Heart right ventricle (tissue), 16 donors: ENCODE data around the gene GLCE. TPM values are rescaled to one million over a fixed set of nuclear protein-coding genes. Genes with fewer than 3 reads are reported as not detected.
A peak's percentile ranks its signal among the peaks of the same experiment; 100 is the strongest.

ENCODE experiments used
- ATAC-seq, 8 donors: fragments of 200-7000 bp; cut with Tn5 transposase; one replicate each; pipeline ENCODE4 v1.9.1; 2020; ENCODE audit warnings: mild to moderate bottlenecking in 8 of 8, moderate library complexity in 8 of 8, moderate number of reproducible peaks in 1 of 8
- DNase-seq, 2 donors: peaks; one replicate each; pipeline ENCODE4 v3.0.0-alpha.2; 2020
- H3K27ac ChIP-seq, 10 donors: fragments of 200-600 bp; sonication (generic) in 2 of 10; one replicate each; pipeline versions ENCODE4 v1.5.0 to v1.8.0; 2020 to 2022; ENCODE audit warnings: mild to moderate bottlenecking in 3 of 10
- H3K27me3 ChIP-seq, 7 donors: fragments of 200-600 bp; one replicate each; pipeline ENCODE4 v1.8.0; 2021 to 2022; ENCODE audit warnings: mild to moderate bottlenecking in 2 of 7
- H3K36me3 ChIP-seq, 9 donors: fragments of 200-600 bp; sonication (generic) in 1 of 9; one replicate each; pipeline versions ENCODE4 v1.5.0 to v1.8.0; 2020 to 2022; ENCODE audit warnings: mild to moderate bottlenecking in 2 of 9
- H3K4me1 ChIP-seq, 9 donors: fragments of 200-600 bp; sonication (generic) in 1 of 9; one replicate each; pipeline versions ENCODE4 v1.5.0 to v1.8.0; 2020 to 2022; ENCODE audit warnings: mild to moderate bottlenecking in 4 of 9
- H3K4me3 ChIP-seq, 10 donors: fragments of 200-600 bp; sonication (generic) in 2 of 10; one replicate each; pipeline versions ENCODE4 v1.5.0 to v1.8.0; 2020 to 2022; ENCODE audit warnings: mild to moderate bottlenecking in 7 of 10, moderate library complexity in 2 of 10
- H3K9me3 ChIP-seq, 11 donors: fragments of 200-600 bp in 10 of 11; sonication (generic) in 2 of 11; one replicate each; pipeline versions ENCODE4 v1.5.0 to v1.8.0; 2013 to 2022; ENCODE audit warnings: mild to moderate bottlenecking in 2 of 11, control low read depth in 1 of 11, moderate library complexity in 1 of 11
- CTCF ChIP-seq, 9 donors: fragments of 200-600 bp; sonication (generic) in 2 of 9; IDR thresholded peaks; one replicate each; pipeline versions ENCODE4 v1.5.0 to v1.8.0; 2021 to 2022; ENCODE audit warnings: antibody characterized with exemption in 9 of 9, mild to moderate bottlenecking in 5 of 9, moderate library complexity in 1 of 9
- WGBS, 2 donors: extraction: QIAGEN DNeasy Blood & Tissue Kit; methylation state at CpG; one replicate each; pipeline ENCODE4 v1.1.7; 2013; ENCODE audit warnings: inconsistent platforms in 1 of 2; 5-methylcytosine and 5-hydroxymethylcytosine counted together
- intact Hi-C, 10 donors: fragments of 100-400 bp; cut with DNase I; formaldehyde crosslinking; loops; one replicate each; pipeline versions ENCODE4 v1.11.1 to v1.14.2; 2022
- polyA plus RNA-seq, 2 donors: library from polyadenylated mRNA; stranded (reverse); fragments of 200-250 nt; gene quantifications; one replicate each; pipeline ENCODE4 v1.2.3, GENCODE V29; 2013
- total RNA-seq, 10 donors: library from RNA; stranded (reverse); fragmentation: NEBNext Ultra II Directional in 3 of 10; extraction: Animal tissue kit (Norgen Biotek cat#: 25700) in 3 of 10; gene quantifications; one replicate each; pipeline versions ENCODE4 v1.2.1 to v1.2.4, GENCODE V29; 2021 to 2023
- donor health status: Arrhythmogenic right ventricular cardiomyopathy.
- donor health status: ischemic (EF 13 %, LVEDD 7.1; RV severe dilation, severe dysfunction).
- donor health status: healthy with polysubstance abuse.
- donor health status: DM: no; HTN: yes; CAD: no.
- donor health status: DM: no; HTN: no; CAD: no.
- donor health status: ischemic (EF 25% LVEDD 6.9; RV normal size, moderate dysfunction).
- donor health status: ischemic (EF 25% LVEDD 5.7; RV mildly dilated, moderate dysfunction).
- donor health status: healthy.
- donor health status: DM: yes; HTN: yes; CAD: no.
- donor health status: Ischemic cardiomyopathy.
- donor health status: ischemic (EF 35%, LVEDD 5.7; RV mildly dilated, moderate dysfunction).
- donor health status: nonischemic (EF 11% LVEDD 7.7; RV severe dilation, severe dysfunction).
- donor health status: DM: yes; HTN: yes; CAD: no.
- donor health status: PGD.
- donor health status: ischemic (EF 29% LVEDD 5.4; RV normal size, mild dysfunction).
- donor health status: nonischemic (EF 23%, LVEDD 6.1; RV moderate dilation, normal function).

The GLCE gene
- total and polyA plus RNA-seq, 12 donors: 5.4 to 13.3 (median 7.5) TPM

GRCh38 chr15:69224383-69224782 lies 63.9 kb downstream of the GLCE start:
- 29 to 38% methylated on average over 2 of the region's 2 CpGs for WGBS, 2 donors
- Histone ChIP-seq H3K36me3 (peaks cover 0 to 11% (median 3%) of the 10 kb centered on the region in 9 donors), H3K4me3 (no peak overlapping the region), H3K4me1 (peaks cover 0 to 19% (median 0%) of the 10 kb centered on the region in 9 donors), H3K27ac (no peak overlapping the region), H3K27me3 (no peaks in the 10 kb centered on the region), H3K9me3 (peaks cover 0 to 22% (median 2%) of the 10 kb centered on the region in 11 donors)
- intact Hi-C loops: loop anchor here in 6 of 10 donors (2.0 to 10.0 kb wide), 7 partner anchors 60 to 167 kb away; partner anchors contain the start of gene GLCE (in 2 of the 6)
- DNase-seq (no peak), ATAC-seq (peak in 4 of 8 donors; percentile 20 to 79 (median 33))
- TF ChIP-seq CTCF (IDR thresholded peaks at IDR 0.05): no peak

GRCh38 chr15:69225355-69226022 lies 65.1 kb downstream of the GLCE start:
- intact Hi-C loops: loop anchor here in 9 of 10 donors (1.0 to 10.0 kb wide), 11 partner anchors 61 to 168 kb away; partner anchors contain the start of gene GLCE (in 3 of the 9)
- ATAC-seq: peak in 1 of 8 donors; percentile 42
- whole genome bisulfite sequencing, 2 donors: 62 to 71% methylated on average over 2 of the region's 2 CpGs

DNA sequence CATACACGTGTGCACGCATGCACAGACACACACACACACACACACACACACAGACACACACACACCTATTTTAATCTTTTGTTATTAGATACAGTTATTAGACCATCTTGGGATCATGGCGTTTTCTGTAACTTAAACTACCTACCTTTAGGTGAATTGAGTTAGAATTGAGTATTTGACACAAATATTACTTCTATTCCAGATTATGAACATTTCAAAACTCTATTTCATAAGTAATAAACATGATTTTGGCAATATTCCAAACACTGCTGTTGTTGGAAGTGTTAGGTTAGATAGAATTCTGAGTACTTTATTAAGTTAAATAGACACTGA lies 65.6 kb downstream of the GLCE start:
- WGBS, 2 donors: 58 to 69% methylated on average over 3 of the region's 3 CpGs
- Histone ChIP-seq H3K4me1 (peaks cover 0 to 19% (median 0%) of the 10 kb centered on the region in 9 donors), H3K9me3 (peaks cover 0 to 22% (median 2%) of the 10 kb centered on the region in 11 donors), H3K27me3 (no peaks in the 10 kb centered on the region), H3K4me3 (no peak overlapping the region), H3K36me3 (peaks cover 0 to 18% (median 7%) of the 10 kb centered on the region in 9 donors), H3K27ac (no peak overlapping the region)
- no peak for DNase-seq
- ATAC-seq: no peak
- peak in 4 of 9 donors; percentile 1 to 26 (median 8) for TF ChIP-seq CTCF (IDR thresholded peaks at IDR 0.05)
- intact Hi-C loops: loop anchor here in 6 of 10 donors (2.0 to 10.0 kb wide), 6 partner anchors 61 to 169 kb away; partner anchors contain the start of gene GLCE (in 2 of the 6)

More at GRCh38 chr15:69225355-69226022, 65.1 kb downstream of the GLCE start:
- H3K27ac ChIP-seq: no peak overlapping the region
- peaks cover 0 to 19% (median 0%) of the 10 kb centered on the region in 9 donors for H3K4me1 ChIP-seq
- TF ChIP-seq CTCF (IDR thresholded peaks at IDR 0.05): peak in 8 of 9 donors; percentile 15 to 57 (median 38)
- H3K4me3 ChIP-seq: no peak overlapping the region
- DNase-seq: no peak
- no peaks in the 10 kb centered on the region for H3K27me3 ChIP-seq
- H3K9me3 ChIP-seq: peaks cover 0 to 22% (median 2%) of the 10 kb centered on the region in 11 donors
- peaks cover 0 to 18% (median 7%) of the 10 kb centered on the region in 9 donors for H3K36me3 ChIP-seq

- Histone ChIP-seq H3K9me3 (no peaks in the 10 kb centered on the region), H3K27me3 (no peaks in the 10 kb centered on the region), H3K36me3 (peaks cover 0 to 18% (median 7%) of the 10 kb centered on the region in 9 donors), H3K27ac (no peak overlapping the region), H3K4me1 (no peaks in the 10 kb centered on the region), H3K4me3 (no peak overlapping the region)
- WGBS, 2 donors: 76 to 95% methylated on average over 4 of the region's 4 CpGs
- ATAC-seq (no peak), DNase-seq (no peak)
- TF ChIP-seq CTCF (IDR thresholded peaks at IDR 0.05): no peak
- intact Hi-C loops: no loop called here
Measured at GRCh38 chr15:69232144-69232543, 71.7 kb downstream of the GLCE start.
